A549 treated with RU486 at 1 μM for 4 hours (cell line): ENCODE measurements around the gene PPWD1. TPM values are rescaled to one million over a fixed set of nuclear protein-coding genes. Genes with fewer than 3 reads are reported as not detected.

Source experiments
- total RNA-seq: library from RNA; stranded (reverse); fragments of 200-300 nt; extraction: Qiagen RNA extraction; gene quantifications from 5 replicates; pipeline ENCODE4 v1.2.3, GENCODE V29; 2022; ENCODE audit warnings: low read depth

The PPWD1 gene
- 14.4 to 21.7 TPM (median 17.7 TPM) in 5 replicates for total RNA-seq

GRCh38 chr5:65562731-65563701 lies at the start of gene PPWD1, which contains the start of gene CENPK:
PPWD1 (plus strand) TSS chr5:65563296; CDS start chr5:65563311, 15 bp downstream.
CENPK (minus strand) TSS chr5:65563168; CDS start chr5:65554907, 8,261 bp downstream.

GRCh38 chr5:65624025-65624570 lies 61.0 kb downstream of the PPWD1 start, which contains the start of gene TRIM23:
TRIM23 (minus strand) TSS chr5:65624333; CDS start chr5:65624274, 59 bp downstream.

GRCh38 chr5:65624571-65625555 lies 61.8 kb downstream of the PPWD1 start, which contains the start of the genes SHLD3 and TRAPPC13:
SHLD3 (plus strand) TSS chr5:65625027; CDS start chr5:65629588, 4,561 bp downstream.
TRAPPC13 (plus strand) TSS chr5:65625027; CDS start chr5:65625061, 34 bp downstream.

Other genes starting within 250 kb of the PPWD1 start
- 0.06 to 0.31 TPM (median 0.08 TPM) in 5 replicates for gene ADAMTS6, start 81.4 kb upstream of the PPWD1 start, total RNA-seq
- gene CENPK, start 128 bp upstream of the PPWD1 start, total RNA-seq: 14.3 to 41.1 TPM (median 32.9 TPM) in 5 replicates
- gene TRIM23, start 61.0 kb downstream of the PPWD1 start, total RNA-seq: 5.2 to 8.5 TPM (median 7.6 TPM) in 5 replicates
- 1.5 to 3.6 TPM (median 2.2 TPM) in 5 replicates for gene SHLD3, start 61.7 kb downstream of the PPWD1 start, total RNA-seq
- 8.5 to 15.3 TPM (median 14.4 TPM) in 5 replicates for gene TRAPPC13, start 61.7 kb downstream of the PPWD1 start, total RNA-seq
- gene SGTB, start 158.8 kb downstream of the PPWD1 start, total RNA-seq: 6.3 to 8.2 TPM (median 7.5 TPM) in 5 replicates
- gene NLN, start 158.9 kb downstream of the PPWD1 start, total RNA-seq: 49.5 to 74.9 TPM (median 63.0 TPM) in 5 replicates